Gastroesophageal sphincter (tissue), 3 donors: ENCODE results near the gene MTHFD2L.

Source experiments
- CTCF ChIP-seq, 4 experiments: fragments of 200-600 bp in 2 of 4; fragments of 450-650 bp in 2 of 4; sonication (generic) in 1 of 4; IDR thresholded peaks; one replicate each; pipeline ENCODE4 v1.5.1; 2017 to 2019; ENCODE audit warnings: antibody characterized with exemption in 4 of 4, mild to moderate bottlenecking in 2 of 4, moderate library complexity in 2 of 4
- POLR2A ChIP-seq, 2 donors: fragments of 450-650 bp; IDR thresholded peaks; one replicate each; pipeline ENCODE4 v1.6.1; 2017; ENCODE audit warnings: antibody characterized with exemption in 2 of 2, mild to moderate bottlenecking in 2 of 2, moderate library complexity in 1 of 2
- POLR2AphosphoS5 ChIP-seq: sonication (generic); formaldehyde crosslinking; IDR thresholded peaks from one replicate; pipeline ENCODE4 v1.6.1; 2017; ENCODE audit warnings: antibody characterized with exemption

- TF ChIP-seq CTCF (IDR thresholded peaks at IDR 0.05), result no peak
- TF ChIP-seq POLR2AphosphoS5, result no peak
- no peak for TF ChIP-seq POLR2A (IDR thresholded peaks at IDR 0.05)
Observed at GRCh38 chr4:74175379-74175778, 17.5 kb downstream of the MTHFD2L start.
